Kidney (tissue), 14 donors: ENCODE measurements around the gene MIEF1. TPM values are rescaled to one million over a fixed set of nuclear protein-coding genes. Genes with fewer than 3 reads are reported as not detected.

Experiments
- DNase-seq, 5 donors: peaks; one replicate each; pipeline ENCODE4 v3.0.0-alpha.2; 2013 to 2020
- FAIRE-seq: peaks from 2 replicates; lab custom pipeline; 2012; peaks lifted over from hg19 to GRCh38; lab: Jason Lieb, UNC
- H3K27ac ChIP-seq, 2 donors: one replicate each; pipeline ENCODE4 v1.7.0; 2013; ENCODE audit warnings: low read depth in 2 of 2, low read length in 2 of 2, inconsistent platforms in 1 of 2
- H3K27me3 ChIP-seq: one replicate; pipeline ENCODE4 v1.7.1; 2013; ENCODE audit warnings: low read length, inconsistent platforms; ENCODE audit not compliant: control insufficient read depth, insufficient read depth
- H3K36me3 ChIP-seq, 3 donors: one replicate each; pipeline versions ENCODE4 v1.7.0 to v1.7.1; 2013; ENCODE audit warnings: low read length in 3 of 3, control low read depth in 1 of 3, inconsistent platforms in 1 of 3; ENCODE audit not compliant: insufficient read depth in 3 of 3, control insufficient read depth in 2 of 3
- H3K4me1 ChIP-seq, 3 donors: one replicate each; pipeline versions ENCODE4 v1.7.0 to v1.7.1; 2013; ENCODE audit warnings: low read length in 3 of 3, inconsistent platforms in 1 of 3, low read depth in 1 of 3; ENCODE audit not compliant: control insufficient read depth in 2 of 3, insufficient read depth in 2 of 3
- H3K4me3 ChIP-seq, 3 donors: one replicate each; pipeline versions ENCODE4 v1.7.0 to v1.8.1; 2013; ENCODE audit warnings: low read length in 3 of 3, control low read depth in 1 of 3, inconsistent platforms in 1 of 3
- H3K9ac ChIP-seq, 3 donors: one replicate each; pipeline versions ENCODE4 v1.7.0 to v1.7.1; 2013; ENCODE audit warnings: low read length in 3 of 3, control low read depth in 1 of 3, inconsistent platforms in 1 of 3
- H3K9me3 ChIP-seq, 3 donors: one replicate each; pipeline versions ENCODE4 v1.7.0 to v1.7.1; 2013; ENCODE audit warnings: low read length in 3 of 3, control low read depth in 1 of 3, inconsistent platforms in 1 of 3; ENCODE audit not compliant: control insufficient read depth in 2 of 3, insufficient read depth in 1 of 3
- CTCF ChIP-seq: IDR thresholded peaks from 3 replicates; pipeline ENCODE4 v1.5.1; 2012; ENCODE audit warnings: mild to moderate bottlenecking, moderate library complexity, borderline replicate concordance; ENCODE audit not compliant: insufficient read depth; ENCODE audit errors: extremely low read depth
- intact Hi-C: fragments of 100-400 bp; cut with DNase I; formaldehyde crosslinking; loops from one replicate; pipeline ENCODE4 v1.11.1; 2022
- polyA plus RNA-seq: library from polyadenylated mRNA; stranded (reverse); fragments of 350-450 nt; fragmentation: Illumina TruSeq; extraction: RNeasy Lipid Tissue Mini Kit (QIAGEN cat#74804); gene quantifications from one replicate; pipeline ENCODE4 v1.2.3, GENCODE V29; 2014; ENCODE audit warnings: low read depth, low replicate concordance; ENCODE audit not compliant: insufficient read depth
- total RNA-seq: library from RNA; stranded (reverse); fragmentation: NEBNext Ultra II Directional; extraction: Animal tissue kit (Norgen Biotek cat#: 25700); gene quantifications from one replicate; pipeline ENCODE4 v1.2.1, GENCODE V29; 2021
- donor health status: control.
- donor health status: control.
- donor health status: control.
- donor health status: control.
- donor health status: control.
- donor health status: DM: yes; HTN: yes; CAD: no.
- donor health status: Normal renal cell carcinoma (clear cell type).

The MIEF1 gene
- total and polyA plus RNA-seq, 2 donors from 2014 or later = 13.0 to 27.9 TPM

- H3K27me3 ChIP-seq = no peaks in the 10 kb centered on the region
- H3K4me3 ChIP-seq = no peak overlapping the region
- H3K27ac ChIP-seq = no peak overlapping the region
- H3K36me3 ChIP-seq = peaks cover 0 to 2% (median 0%) of the 10 kb centered on the region in 3 donors
- FAIRE-seq (no peak), DNase-seq (peak in 1 of 5 donors; percentile 59)
- intact Hi-C loops = no loop called here
- H3K4me1 ChIP-seq = peaks cover 5 to 32% (median 24%) of the 10 kb centered on the region in 3 donors
- H3K9ac ChIP-seq = no peak overlapping the region
- TF ChIP-seq CTCF = no peak
- H3K9me3 ChIP-seq = no peaks in the 10 kb centered on the region
Measured at GRCh38 chr22:39474351-39475111, 27.6 kb upstream of the MIEF1 start.

DNA sequence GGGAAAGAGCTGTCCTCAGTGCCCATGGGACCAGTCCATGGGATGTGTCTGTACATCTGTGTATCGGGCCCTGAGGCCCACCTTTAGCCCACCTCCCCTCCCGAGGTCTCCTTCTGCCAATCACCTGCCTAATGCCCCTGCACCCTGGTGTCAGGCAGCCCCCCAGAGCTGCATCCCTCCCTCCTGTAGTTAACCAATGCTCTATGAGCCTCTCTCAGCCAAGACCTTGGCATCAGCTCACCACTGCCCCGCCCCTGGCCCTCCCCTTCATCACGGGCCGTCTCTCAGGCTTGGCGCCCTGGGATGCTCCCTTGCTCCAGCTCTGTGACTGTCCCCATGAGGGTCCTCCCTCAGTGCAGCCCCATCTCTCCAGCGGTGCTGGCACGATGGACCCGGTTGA lies 26.8 kb upstream of the MIEF1 start:
- H3K9ac ChIP-seq = no peak overlapping the region
- TF ChIP-seq CTCF = no peak
- no peak overlapping the region for H3K27ac ChIP-seq
- peak in 1 of 5 donors; percentile 55 for DNase-seq
- H3K9me3 ChIP-seq = no peaks in the 10 kb centered on the region
- H3K4me1 ChIP-seq = peaks cover 5 to 29% (median 23%) of the 10 kb centered on the region in 3 donors
- peaks cover 0 to 2% (median 0%) of the 10 kb centered on the region in 3 donors for H3K36me3 ChIP-seq
- H3K27me3 ChIP-seq = no peaks in the 10 kb centered on the region
- FAIRE-seq = no peak
- no peak overlapping the region for H3K4me3 ChIP-seq
- intact Hi-C loops = no loop called here

GRCh38 chr22:39475902-39476301 lies 26.2 kb upstream of the MIEF1 start:
- H3K9ac ChIP-seq = no peak overlapping the region
- H3K27ac ChIP-seq = no peak overlapping the region
- peaks cover 5 to 25% (median 19%) of the 10 kb centered on the region in 3 donors for H3K4me1 ChIP-seq
- H3K9me3 ChIP-seq = no peaks in the 10 kb centered on the region
- H3K27me3 ChIP-seq = no peaks in the 10 kb centered on the region
- no peak for FAIRE-seq
- no peak overlapping the region for H3K4me3 ChIP-seq
- intact Hi-C loops = no loop called here
- DNase-seq = peak in 1 of 5 donors; percentile 63
- TF ChIP-seq CTCF = no peak
- peaks cover 0 to 2% (median 0%) of the 10 kb centered on the region in 3 donors for H3K36me3 ChIP-seq
